Skeletal muscle cell (primary cell): ENCODE results near the gene C12orf75.
A peak's percentile ranks its signal among the peaks of the same experiment; 100 is the strongest.
"Not testable (repeated sequence)": the region's sequence is repeated elsewhere in the genome, so short reads cannot be mapped to it uniquely, and the experiment has no call there.

Source experiments
- DNase-seq: peaks from one replicate; pipeline ENCODE4 v3.0.0-alpha.2; 2010; ENCODE audit warnings: low read depth
- H3K4me3 ChIP-seq: 2 replicates; pipeline ENCODE4 v1.5.1; 2011; ENCODE audit warnings: low read depth, mild to moderate bottlenecking, control low read depth, low read length, moderate library complexity

The C12orf75 gene

DNA sequence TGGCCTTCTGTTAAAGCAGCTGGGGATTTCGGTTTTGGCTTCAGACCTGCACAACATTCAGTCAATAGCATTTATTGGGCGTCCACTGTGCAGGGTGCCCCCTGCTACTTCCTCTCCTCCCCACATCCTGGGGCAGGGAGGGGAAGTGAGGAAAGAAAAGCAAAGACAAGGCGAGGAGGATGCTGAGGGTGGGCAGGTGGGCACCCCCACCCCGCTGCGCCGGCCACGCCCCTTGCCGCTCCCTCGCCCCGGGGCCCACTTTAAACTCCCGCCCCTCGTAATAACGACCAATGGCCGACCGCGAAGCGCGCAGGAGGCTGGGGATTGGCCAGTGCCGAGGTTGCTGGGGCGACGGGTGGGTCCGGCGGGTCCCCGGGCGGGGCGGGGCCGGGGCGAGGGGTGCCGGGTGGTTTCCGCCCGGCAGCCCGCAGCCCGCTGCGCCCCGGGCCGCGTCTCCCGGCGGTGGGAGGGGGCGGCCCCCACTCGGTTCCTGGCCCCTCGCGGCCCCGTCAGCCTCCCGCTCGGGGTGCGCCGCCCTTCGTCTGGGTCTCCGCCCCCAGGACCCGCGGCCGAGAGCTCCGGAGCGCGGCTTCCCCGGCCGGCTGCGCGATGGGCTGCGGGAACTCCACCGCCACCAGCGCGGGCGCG, at the start of gene C12orf75:
C12orf75 (plus strand) TSS at position 409 of the 648 bp plus-strand sequence; CDS start at position 610, 201 bp downstream.
- DNase-seq = no peak

DNA sequence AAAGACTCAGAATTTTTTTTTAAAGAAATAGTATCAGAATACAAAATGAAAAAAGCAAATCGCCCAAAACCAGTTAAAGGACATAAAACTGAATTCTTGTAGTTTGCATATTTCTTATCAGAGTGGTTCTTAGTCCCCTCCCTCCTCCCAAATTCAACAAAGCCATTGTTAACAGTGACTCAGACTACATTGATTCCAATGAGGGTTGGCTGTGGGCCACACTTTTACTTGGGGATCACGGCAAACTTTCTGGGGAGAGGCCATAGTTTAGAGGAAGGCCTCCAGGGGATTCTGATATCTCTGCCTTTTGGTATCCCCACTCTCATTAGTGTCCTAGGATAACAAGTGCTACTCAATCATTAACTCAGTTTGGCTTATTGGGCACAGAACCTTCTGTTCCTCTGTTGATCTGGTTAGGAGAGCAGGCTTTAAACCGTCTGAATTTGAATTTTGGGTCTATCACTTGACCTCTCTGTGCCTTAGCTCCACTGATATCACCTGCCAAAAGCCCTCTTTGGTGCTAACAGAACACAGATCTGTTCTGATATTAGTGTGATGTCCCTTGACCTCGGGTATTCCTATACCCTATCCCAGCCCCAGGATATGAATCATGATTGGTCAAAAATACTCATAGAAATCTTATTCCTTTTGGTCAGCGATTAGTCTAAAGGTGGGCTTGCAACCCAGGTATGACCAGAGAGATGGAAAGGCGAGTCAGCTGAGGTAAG, 49.4 kb upstream of the C12orf75 start:
- no peak overlapping the region for H3K4me3 ChIP-seq
- DNase-seq = no peak

More for the DNA sequence above, at the start of gene C12orf75:
- H3K4me3 ChIP-seq = peak within 1 kb of the TSS; percentile 81

DNA sequence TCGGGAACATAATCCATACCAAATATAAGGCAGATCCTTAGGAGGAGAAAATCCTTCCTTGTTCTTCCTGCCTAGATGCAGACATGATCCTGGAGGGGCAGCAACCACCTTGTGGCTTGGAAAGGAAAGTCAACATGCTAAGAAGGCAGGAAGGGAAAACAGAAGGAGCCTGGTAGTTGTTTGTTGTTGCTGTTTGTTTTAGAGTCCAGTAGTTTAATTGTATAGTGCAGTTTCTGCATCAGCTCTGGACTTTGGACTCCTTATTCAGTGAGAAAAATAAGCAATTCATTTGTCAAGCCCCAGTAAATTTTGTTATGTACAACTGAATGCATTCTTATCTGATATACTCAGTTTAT, 48.8 kb upstream of the C12orf75 start:
- H3K4me3 ChIP-seq = no peak overlapping the region
- no peak for DNase-seq

DNA sequence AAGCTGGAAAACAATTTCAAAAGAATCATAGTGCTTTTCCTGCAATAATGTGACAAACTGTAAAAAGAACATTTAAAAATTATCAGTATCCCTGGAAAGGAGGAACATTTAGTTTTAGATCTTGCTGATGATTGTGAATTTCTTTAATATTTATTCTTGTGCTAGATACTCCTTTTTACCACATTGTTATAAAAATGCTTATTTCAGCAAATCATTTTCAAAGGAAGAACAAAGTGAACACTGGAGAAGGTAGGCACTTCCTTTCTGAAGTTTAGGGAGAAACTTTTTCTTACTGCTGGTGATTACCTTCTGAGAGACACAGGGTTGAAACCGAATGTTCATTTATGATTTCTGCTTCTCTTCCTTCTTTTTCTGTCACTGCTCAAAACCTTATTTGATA, 45.1 kb upstream of the C12orf75 start:
- no peak for DNase-seq
- H3K4me3 ChIP-seq = no peak overlapping the region

DNA sequence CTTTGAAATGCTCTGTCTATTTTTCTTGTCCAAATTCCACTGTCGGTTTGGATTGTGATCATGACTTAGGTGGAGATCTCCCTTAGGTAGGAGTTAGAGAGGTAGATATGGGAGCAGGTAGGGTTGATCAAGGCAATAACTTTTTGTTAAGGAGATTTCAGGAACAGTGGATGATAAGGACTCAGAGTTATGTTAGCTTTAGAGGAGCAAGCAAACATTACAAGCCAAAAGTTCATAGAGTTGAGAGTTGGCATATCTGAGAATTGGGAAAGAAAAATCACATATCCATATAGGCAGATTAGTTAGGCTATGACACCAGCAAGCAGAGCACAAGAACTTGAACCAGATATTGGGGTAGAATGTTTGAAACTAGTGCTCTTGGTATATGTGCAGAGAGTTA, 43.1 kb upstream of the C12orf75 start:
- DNase-seq = no peak
- no peak overlapping the region for H3K4me3 ChIP-seq

DNA sequence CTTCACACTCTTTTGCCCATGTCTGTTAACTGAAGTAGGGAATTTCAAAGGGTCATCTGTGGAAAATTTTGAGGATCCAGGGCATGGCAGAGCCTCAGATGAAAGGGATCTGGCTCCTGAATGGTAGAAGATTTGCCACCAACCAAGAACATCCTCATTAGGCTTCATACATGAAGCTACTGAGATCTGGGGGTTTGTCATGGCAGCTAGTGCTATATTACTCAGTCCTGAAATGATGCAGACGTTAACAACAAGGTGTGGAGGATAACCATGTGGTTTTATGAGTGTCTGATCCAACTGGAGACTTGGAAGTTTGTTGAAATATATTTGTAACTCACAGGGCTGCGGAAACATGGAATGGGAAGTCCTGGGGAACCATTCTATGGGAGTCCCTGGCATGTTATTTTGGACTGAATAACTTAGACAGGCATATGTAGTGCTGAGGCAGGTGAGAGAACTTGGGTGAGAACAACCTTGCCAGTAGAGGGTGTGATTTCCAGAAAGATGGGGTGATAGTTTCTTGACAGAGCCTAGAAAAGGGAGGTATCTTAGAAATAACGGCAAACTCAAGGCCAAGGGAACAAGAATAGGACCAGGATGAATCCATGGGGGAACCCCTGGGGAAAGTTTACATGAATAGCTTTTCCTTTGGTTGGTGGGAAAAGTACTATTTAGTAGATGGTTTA, 42.0 kb upstream of the C12orf75 start:
- no peak for DNase-seq
- no peak overlapping the region for H3K4me3 ChIP-seq

DNA sequence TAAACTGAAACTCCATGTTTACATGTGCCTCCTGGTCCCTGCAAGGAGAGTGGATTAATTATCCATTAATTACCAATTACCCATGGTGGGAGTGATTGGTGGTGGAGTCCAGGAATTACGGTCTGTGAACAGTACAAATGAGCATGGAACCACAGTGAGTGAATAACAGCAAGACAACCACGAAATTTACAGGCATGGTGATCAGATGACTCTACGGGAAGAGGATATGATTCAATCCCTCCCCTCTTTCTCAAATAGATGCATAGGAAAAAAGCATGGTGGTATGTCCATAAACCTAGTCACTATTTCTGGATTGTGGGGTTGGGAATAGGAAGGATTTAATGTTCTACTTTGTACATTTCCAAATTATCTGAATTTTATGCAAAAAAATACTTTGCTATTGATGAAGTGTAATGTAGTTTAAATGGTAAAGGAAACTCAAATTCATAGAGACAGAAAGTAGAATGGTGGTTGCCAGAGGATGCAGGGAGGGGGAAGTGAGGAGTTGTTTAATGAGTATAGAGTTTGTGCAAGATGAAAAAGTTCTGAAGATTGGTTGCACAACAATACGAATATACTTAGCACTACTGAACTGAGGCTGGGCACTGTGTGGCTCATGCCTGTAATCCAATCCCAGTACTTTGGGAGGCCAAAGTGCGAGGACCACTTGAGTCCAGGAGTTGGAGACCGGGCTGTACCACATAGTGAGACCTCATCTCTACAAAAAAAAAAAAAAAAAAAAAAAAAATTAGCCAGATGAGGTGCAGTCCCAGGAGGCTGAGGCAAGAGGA, 41.2 kb upstream of the C12orf75 start:
- H3K4me3 ChIP-seq = no peak overlapping the region
- no peak for DNase-seq

DNA sequence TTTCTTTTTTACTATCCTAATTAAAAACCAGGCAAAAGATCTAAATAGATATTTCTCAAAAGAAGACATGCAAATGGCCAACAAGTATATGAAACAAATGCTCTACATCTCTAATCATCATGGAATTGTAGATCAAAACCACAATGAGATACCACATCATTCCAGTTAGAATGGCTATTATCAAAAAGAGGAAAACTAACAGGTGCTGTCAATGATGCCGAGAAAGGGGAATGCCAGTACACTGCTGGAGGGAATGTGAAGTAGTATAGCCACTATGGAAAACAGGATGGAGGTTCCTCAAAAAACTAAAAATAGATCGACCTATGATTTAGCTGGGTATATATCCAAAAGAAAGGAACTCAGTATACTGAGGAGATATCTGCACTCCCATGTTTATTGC, 39.0 kb upstream of the C12orf75 start:
- no peak overlapping the region for H3K4me3 ChIP-seq
- no peak for DNase-seq

DNA sequence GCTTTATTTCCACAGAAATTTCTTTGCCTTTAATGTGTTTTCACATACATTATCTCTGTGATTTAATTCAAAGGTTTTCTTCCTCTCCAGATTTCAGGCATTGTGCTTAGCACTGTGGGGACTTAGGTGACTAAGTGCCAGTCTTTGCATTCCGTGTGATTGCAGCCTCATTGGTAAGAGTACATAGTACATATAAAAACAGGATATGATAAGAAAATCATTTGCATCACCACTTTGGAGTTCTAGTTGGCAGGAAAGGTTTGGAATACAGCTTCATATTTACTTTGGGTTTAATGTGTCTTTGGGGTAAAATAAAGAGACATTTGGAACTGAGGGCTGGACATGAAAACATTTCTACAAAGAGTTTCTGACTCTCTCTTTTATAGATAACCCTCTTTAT, 37.8 kb upstream of the C12orf75 start:
- DNase-seq = no peak
- no peak overlapping the region for H3K4me3 ChIP-seq

DNA sequence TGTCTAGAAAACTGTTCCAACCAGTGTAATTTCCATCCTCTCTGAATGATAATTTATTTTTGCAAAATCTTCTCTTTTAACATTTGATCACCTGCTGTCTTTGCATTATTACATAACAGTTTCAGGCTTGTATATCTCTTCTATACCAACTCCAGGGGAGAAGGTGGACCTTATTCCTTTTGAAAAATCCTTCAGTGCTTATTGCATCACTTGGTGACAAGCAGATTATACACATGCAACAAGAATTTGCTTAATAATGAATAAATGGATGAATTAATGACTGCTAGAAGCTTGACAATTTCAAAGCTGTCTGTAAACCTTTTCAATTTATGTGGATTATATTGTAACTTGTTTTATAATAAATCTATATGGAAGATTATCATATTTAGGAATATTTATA, 37.3 kb upstream of the C12orf75 start:
- DNase-seq = no peak

DNA sequence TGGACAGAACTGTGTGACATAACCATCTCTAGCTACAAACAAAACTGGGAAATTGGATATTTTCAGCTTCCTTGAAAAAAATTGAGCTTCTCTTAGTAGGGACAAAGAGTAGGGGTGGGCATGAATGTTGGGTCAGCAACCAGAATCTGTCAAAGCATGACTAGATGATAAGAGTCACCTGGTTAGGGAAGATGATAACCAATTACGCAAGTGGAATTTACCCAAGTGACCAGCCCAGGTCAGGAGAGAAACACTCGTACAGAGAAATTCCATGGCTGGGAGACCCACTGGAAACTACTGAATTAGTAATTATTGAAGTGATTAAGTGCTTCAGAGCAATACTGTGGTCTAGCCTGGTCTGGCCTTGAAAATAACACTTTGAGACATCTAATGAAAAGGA, 36.3 kb upstream of the C12orf75 start:
- no peak for DNase-seq
- no peak overlapping the region for H3K4me3 ChIP-seq

More for the DNA sequence above, 37.3 kb upstream of the C12orf75 start:
- no peak overlapping the region for H3K4me3 ChIP-seq

DNA sequence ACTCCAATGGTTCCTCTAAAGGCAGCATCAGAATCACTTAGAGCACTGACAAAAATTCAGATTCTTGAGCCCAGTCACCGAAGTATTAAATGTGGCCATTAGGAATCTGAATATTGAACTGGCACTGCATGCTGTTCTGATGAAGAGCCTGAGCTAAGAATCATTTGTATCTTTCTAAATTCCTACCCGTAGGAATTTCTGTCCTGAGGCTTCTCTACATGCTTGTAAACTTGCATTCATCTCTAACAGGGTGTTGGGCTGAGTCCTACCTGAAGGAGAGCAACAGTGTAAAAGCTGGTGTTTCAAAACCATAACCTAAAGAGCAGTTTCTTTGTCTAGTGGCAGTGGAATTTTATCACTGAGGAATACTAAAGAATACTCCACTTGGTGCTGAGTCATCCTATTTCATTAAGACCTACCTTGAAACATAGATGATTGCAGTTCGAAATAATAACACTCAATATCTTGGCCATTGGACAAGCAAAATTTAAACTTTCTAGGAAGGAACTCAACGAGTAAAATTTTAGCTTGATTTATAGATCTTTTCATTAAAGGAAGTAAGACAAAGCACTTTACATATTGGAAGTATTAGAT, 35.5 kb upstream of the C12orf75 start:
- no peak overlapping the region for H3K4me3 ChIP-seq
- DNase-seq = no peak

DNA sequence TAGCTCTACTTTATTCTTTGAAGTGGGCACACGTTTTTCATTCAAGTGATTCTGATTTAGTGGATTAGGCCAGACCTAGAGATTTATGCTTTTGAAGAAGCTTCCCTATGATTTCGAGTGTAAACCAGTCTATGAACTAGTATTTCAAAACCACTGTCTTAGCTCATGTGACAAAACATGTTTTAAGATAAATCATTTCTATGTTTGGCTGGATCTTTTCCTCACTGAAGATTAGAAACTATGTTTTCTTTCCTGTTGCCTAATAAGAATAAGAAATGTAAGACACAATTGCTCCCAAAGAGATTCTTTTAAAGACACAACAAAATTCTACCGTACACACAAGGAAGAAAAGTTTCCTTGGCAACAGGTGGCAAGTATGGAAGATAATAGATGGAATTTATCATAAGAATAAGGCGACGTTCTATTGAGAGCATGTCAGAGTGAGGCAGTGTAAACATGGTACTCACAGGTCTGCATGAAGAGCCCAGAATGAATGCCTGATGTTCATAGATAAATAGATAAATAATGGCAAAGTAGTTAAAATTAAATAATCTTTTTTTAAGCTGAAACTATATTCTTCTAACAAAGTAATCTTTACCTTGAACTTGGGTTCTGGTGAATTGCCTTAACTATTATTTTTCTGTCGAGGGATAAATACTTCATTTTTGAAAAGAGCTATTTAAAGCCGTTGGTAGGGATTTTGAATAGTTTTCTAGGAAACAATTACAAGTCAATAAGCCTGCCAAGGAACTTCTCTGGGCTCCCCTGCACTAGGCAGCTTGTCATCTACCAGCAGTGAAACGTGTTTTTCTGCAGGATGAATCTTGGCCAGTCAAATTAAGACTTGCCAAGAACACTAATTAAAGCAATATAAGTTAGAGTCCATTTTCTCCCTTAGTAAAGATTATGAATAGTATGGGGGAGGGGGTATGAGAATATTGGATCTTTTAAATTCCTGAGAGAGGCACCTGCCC, 34.1 kb upstream of the C12orf75 start:
- H3K4me3 ChIP-seq = no peak overlapping the region
- DNase-seq = no peak

DNA sequence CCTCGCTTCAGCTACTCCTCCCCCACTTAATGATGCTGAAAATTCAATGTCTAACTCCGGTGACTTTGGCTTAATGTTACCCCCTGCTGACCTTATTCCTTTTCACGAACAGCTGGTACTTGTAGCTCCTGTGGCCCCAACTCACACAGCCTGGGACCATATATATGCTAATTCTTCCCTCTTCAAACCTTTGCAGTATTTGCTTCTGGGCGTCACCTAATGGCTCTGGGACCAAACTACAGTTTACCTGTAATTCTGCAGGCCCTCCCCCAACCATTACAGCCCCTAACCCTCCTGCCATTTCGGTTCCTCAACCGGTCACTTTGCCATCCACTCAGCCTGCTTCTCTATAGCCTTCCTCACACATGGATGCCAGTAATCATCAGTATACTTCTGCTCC, 29.6 kb upstream of the C12orf75 start:
- H3K4me3 ChIP-seq = no peak overlapping the region
- no peak for DNase-seq

DNA sequence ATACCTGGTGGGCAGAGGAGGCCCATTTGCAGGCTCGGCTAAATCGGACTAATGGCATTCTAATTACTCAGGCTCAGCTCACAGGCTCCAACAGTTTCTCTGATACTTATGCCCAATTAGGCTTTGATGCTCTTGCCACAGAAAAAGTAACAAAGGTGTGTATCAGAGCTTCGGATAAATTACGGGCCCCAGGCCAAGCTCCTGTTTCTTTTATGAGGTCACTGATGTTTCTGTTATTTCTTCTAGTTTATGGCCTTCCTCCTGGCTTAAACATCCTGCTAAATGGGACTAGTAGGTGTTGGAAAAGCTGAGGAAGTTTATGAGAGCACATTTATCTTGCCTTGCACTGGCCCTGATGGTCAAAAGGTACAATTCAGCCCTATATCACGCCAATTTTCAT, 28.8 kb upstream of the C12orf75 start:
- no peak overlapping the region for H3K4me3 ChIP-seq
- DNase-seq = no peak

DNA sequence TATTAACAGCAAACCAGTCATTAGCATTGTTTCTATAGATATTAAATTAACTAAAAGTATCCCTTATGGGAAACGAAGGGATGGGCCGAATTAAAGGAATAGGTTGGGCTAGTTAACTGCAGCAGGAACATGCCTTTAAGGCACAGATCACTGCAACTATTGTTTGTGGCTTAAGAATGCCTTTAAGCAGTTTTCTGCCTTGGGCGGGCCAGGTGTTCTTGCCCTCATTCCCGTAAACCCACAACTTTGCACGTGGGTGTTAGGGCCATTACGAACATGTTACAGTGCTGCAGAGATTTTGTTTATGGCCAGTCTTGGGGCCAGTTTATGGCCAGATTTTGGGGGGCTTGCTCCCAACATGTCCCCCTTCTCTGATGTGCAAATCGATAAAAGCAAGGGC, 27.5 kb upstream of the C12orf75 start:
- DNase-seq, H3K4me3 ChIP-seq: not testable (repeated sequence)

DNA sequence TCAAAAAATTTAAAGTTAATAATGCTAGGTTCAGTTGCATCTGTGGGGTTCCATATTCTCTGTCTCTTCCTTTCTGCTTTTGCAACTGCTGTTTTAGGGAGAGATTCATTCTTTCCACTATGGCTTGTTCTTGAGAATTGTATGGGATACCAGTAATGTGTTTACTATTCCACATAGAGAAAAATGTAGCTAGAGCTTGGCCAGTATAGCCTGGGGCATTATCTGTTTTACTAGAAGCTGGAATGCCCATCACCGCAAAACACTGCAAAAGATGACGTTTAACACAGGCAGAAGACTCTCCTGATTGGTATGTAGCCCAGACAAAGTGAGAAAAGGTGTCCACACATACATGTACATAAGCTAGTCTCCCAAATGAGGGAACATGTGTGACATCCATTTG, 25.9 kb upstream of the C12orf75 start:
- DNase-seq, H3K4me3 ChIP-seq: not testable (repeated sequence)

DNA sequence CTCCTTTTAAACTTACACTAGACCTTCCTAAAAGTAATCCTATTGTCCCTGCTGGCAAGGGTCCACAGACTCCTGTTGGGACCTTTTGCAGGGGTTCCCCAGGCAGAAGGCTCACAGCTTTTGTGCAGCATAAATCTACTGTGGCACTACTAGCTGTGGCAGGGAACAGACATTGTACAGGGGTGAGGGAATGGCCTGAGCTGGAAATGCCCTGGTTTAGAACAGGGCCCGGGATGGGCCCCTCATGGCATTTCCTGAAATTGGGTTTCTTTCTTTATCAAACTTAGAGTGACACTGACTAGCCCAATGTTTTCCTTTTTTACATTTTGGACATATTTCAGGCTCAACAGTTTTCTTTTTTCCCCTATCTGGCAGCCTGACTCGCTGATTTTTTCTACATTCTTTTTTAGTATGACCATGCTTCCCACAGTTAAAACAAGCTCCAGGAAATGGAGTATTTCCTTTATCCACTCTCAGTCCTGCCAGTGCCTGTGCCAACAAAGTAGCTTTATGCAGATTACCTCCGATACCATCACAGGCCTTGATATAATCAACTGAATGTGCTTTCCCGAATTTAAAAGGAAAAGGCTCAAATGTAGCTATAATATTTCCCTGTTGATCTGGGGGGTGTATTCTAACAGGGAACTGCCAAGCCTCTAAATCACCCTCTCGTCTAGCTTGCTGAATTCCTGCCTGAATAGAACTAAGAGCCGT, 22.7 kb upstream of the C12orf75 start:
- DNase-seq, H3K4me3 ChIP-seq: not testable (repeated sequence)
